AG04450 (cell line): ENCODE data around the gene BMP8A. TPM values are rescaled to one million over a fixed set of nuclear protein-coding genes. Genes with fewer than 3 reads are reported as not detected.

Experiments
- CTCF ChIA-PET: fragments of 300-600, 350-600 bp; formaldehyde crosslinking; extraction: SDS; loops from one replicate; lab custom pipeline; 2022; ENCODE audit warnings: antibody characterized with exemption, inconsistent platforms; lab: Charles Lee
- POLR2A ChIA-PET: fragments of 350-600 bp; formaldehyde crosslinking; extraction: SDS; loops from one replicate; lab custom pipeline; 2021; ENCODE audit warnings: antibody characterized with exemption, inconsistent platforms; lab: Yijun Ruan, JAX
- DNase-seq: peaks from one replicate; pipeline ENCODE4 v3.0.0-alpha.2; 2011; ENCODE audit warnings: low read depth, low spot score
- H3K27ac ChIP-seq: one replicate; pipeline ENCODE4 v1.5.1; 2012; ENCODE audit warnings: low read depth, low read length, control low read depth
- H3K27me3 ChIP-seq: one replicate; pipeline ENCODE4 v1.6.0; 2012; ENCODE audit warnings: low read length; ENCODE audit not compliant: control insufficient read depth, insufficient read depth
- H3K4me3 ChIP-seq: 2 replicates; pipeline ENCODE4 v1.5.1; 2011; ENCODE audit warnings: mild to moderate bottlenecking, low read depth, low read length, control low read depth
- H3K9me3 ChIP-seq: 2 replicates; pipeline ENCODE4 v1.5.1; 2012; ENCODE audit warnings: low read length; ENCODE audit not compliant: control insufficient read depth, insufficient read depth
- polyA plus RNA-seq: library from polyadenylated mRNA; depleted of rRNA; stranded (reverse); fragments of >200 nt; gene quantifications from 2 replicates; pipeline ENCODE4 v1.2.3, GENCODE V29; 2011
- TF ChIP-seq, protein P1 (sequence below): IDR thresholded peaks from 2 replicates; pipeline ENCODE4 v1.5.1; 2011; ENCODE audit warnings: low read depth, low read length, control low read depth, inconsistent platforms

BMP8A gene
- polyA plus RNA-seq, 1 experiment, result not detected

DNA sequence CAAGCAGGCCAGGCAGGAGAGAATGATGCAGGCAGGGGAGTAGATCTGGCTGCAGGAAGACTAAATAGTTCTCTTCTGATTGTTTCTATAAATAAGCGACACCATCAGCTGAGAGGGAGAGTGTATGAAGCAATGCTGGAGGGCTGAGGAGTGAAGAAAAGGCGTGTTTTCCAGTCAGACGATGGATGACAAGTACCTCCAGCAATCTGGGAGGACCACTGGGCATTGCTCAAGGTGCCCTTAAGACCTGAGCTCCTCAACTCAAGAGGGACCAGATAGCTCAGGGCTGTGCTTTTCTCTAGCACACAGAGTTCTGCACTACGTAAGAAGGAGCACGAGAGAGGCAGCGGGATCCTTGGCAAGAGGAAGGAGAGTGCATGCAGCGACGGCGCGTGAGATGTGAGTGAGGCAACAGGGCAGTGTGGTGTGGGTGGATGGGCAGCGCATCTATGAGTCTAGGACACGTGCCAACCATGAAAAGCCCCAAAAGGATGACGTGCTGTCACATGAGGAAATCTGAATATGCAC is 49.1 kb downstream of the BMP8A start:
- POLR2A ChIA-PET, result interaction anchor here (0.7 kb wide), 1 partner anchor 35 kb away, joined by 3 read pairs; no protein-coding TSS in a partner anchor
- TF ChIP-seq, protein P1, sequence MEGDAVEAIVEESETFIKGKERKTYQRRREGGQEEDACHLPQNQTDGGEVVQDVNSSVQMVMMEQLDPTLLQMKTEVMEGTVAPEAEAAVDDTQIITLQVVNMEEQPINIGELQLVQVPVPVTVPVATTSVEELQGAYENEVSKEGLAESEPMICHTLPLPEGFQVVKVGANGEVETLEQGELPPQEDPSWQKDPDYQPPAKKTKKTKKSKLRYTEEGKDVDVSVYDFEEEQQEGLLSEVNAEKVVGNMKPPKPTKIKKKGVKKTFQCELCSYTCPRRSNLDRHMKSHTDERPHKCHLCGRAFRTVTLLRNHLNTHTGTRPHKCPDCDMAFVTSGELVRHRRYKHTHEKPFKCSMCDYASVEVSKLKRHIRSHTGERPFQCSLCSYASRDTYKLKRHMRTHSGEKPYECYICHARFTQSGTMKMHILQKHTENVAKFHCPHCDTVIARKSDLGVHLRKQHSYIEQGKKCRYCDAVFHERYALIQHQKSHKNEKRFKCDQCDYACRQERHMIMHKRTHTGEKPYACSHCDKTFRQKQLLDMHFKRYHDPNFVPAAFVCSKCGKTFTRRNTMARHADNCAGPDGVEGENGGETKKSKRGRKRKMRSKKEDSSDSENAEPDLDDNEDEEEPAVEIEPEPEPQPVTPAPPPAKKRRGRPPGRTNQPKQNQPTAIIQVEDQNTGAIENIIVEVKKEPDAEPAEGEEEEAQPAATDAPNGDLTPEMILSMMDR, result no peak
- peak overlapping the region; percentile 47 for H3K27ac ChIP-seq
- H3K4me3 ChIP-seq, result no peak overlapping the region
- CTCF ChIA-PET, result interaction anchor here (0.5 to 5.0 kb wide), 7 partner anchors 10 to 441 kb away, joined by 3 to 87 read pairs (median 4); no protein-coding TSS in a partner anchor
- H3K9me3 ChIP-seq, result no peaks in the 10 kb centered on the region
- DNase-seq, result peak; percentile 6
- H3K27me3 ChIP-seq, result no peaks in the 10 kb centered on the region

DNA sequence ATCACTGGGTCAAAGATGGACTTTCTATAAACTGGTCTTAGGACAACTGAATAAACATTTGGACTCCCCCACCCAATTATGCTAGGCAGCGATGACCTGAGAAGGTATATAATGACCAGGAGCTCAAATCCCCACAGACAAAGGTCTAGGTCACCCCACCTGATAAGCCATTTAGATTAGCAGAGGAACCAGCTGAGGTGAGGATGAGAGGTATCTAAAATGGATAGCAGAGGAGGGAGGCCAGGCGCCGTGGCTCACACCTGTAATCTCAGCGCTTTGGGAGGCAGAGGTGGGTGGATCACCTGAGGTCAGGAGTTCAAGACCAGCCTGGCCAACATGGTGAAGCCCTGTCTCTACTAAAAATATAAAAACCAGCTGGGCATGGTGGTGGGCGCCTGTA is 51.5 kb downstream of the BMP8A start:
- Histone ChIP-seq H3K27ac (no peak overlapping the region), H3K4me3 (no peak overlapping the region), H3K9me3 (no peaks in the 10 kb centered on the region), H3K27me3 (no peaks in the 10 kb centered on the region)
- CTCF ChIA-PET, result interaction anchor here (0.6 kb wide), 1 partner anchor 68 kb away, joined by 6 read pairs; no protein-coding TSS in a partner anchor
- POLR2A ChIA-PET, result no interaction called here
- DNase-seq, result no peak
- TF ChIP-seq, protein P1, result no peak

DNA sequence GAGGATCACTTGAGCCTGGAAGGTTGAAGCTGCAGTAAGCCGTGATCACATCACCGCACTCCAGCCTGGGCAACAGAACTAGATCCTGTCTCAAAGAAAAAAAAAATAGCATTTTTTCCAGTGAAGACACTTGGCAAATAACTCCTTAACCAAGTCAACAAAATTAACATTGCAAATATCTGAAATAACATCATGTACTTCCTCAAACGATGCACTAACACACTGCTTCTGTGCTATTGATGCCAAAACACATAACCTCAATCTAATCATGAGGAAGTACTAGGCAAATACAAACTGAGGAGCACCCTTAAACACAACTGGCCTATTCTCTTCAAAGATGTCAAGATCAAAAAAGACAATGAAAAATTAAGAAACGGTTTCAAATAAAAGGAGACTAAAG is 52.9 kb downstream of the BMP8A start:
- Histone ChIP-seq H3K4me3 (no peak overlapping the region), H3K9me3 (no peaks in the 10 kb centered on the region), H3K27ac (no peak overlapping the region), H3K27me3 (no peaks in the 10 kb centered on the region)
- ChIA-PET CTCF (interaction anchor here (0.7 kb wide), 1 partner anchor 131 kb away, joined by 6 read pairs; no protein-coding TSS in a partner anchor), POLR2A (no interaction called here)
- DNase-seq, result no peak
- TF ChIP-seq, protein P1, result no peak

DNA sequence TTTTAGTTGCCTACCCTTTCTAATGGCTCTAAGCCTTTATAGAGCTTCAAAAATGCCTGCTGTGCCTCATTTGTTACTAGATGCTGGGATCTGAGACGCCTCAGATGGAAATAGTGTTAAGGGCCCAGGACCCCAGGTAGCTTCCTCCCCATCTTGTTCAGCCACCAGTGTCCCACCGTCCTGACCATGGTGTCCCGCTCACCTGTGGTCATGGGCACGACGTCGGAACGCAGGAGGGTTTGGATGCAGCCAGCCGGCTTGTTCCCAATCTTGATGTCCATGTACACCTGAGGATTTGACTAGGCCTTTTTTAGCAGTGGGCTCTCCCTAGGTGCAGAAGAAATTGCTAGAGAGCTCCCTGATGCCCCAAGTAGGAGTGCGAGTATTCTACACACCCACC is 54.1 kb downstream of the BMP8A start:
- ChIA-PET CTCF (interaction anchor here (1.4 kb wide), 1 partner anchor 134 kb away, joined by 4 read pairs; no protein-coding TSS in a partner anchor), POLR2A (no interaction called here)
- DNase-seq, result no peak
- TF ChIP-seq, protein P1, result no peak
- Histone ChIP-seq H3K27me3 (no peaks in the 10 kb centered on the region), H3K9me3 (no peaks in the 10 kb centered on the region), H3K27ac (no peak overlapping the region), H3K4me3 (no peak overlapping the region)

DNA sequence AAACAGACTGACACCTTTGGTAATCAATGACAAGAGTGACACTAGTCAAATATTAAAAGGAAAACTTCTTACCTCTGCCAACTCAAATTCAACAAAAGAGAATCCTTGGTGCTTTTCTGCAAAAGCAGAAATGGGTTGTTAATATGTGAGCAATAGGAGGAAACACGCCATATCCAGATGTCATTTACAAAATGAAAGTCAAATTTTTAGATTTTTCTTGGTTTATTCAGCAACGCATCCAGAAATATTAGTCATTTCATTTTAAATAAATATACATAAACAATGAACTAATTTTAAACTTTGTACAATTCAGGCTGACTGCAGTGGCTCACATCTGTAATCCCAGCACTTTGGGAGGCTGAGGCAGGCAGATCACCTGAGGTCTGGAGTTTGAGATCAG is 62.8 kb downstream of the BMP8A start:
- ChIA-PET POLR2A (no interaction called here), CTCF (no interaction called here)
- no peak for DNase-seq
- Histone ChIP-seq H3K4me3 (no peak overlapping the region), H3K27ac (no peak overlapping the region), H3K27me3 (no peaks in the 10 kb centered on the region), H3K9me3 (no peaks in the 10 kb centered on the region; the same call in 1 of the 2 replicates)
- TF ChIP-seq, protein P1, result no peak
